Measurements from ENCODE around the gene ACVR1. TPM values are rescaled to one million over a fixed set of nuclear protein-coding genes. Genes with fewer than 3 reads are reported as not detected.

The ACVR1 gene
- total RNA-seq, 1 donor from 2014 or later: 36.3 TPM

GRCh38 chr2:157808421-157808820 is 67.7 kb downstream of the ACVR1 start:
- Mint-ChIP-seq H3K36me3 (ENCODE audit: unreplicated experiment) (no peaks in the 10 kb centered on the region), H3K9me3 (ENCODE audit: unreplicated experiment) (no peaks in the 10 kb centered on the region), H3K4me1 (ENCODE audit: low read depth, unreplicated experiment) (peaks cover 25% of the 10 kb centered on the region), H3K27ac (ENCODE audit: unreplicated experiment) (no peak overlapping the region), H3K27me3 (ENCODE audit: unreplicated experiment) (no peaks in the 10 kb centered on the region), H3K4me3 (ENCODE audit: unreplicated experiment) (no peak overlapping the region)
- no peak for TF ChIP-seq CTCF (IDR thresholded peaks at IDR 0.05; ENCODE audit: partially characterized antibody, unreplicated experiment)
- no peak for DNase-seq

- Mint-ChIP-seq H3K27me3 (ENCODE audit: unreplicated experiment) (no peaks in the 10 kb centered on the region), H3K36me3 (ENCODE audit: unreplicated experiment) (no peaks in the 10 kb centered on the region), H3K4me3 (ENCODE audit: unreplicated experiment) (no peak overlapping the region), H3K9me3 (ENCODE audit: unreplicated experiment) (no peaks in the 10 kb centered on the region), H3K27ac (ENCODE audit: unreplicated experiment) (peak overlapping the region; percentile 48), H3K4me1 (ENCODE audit: low read depth, unreplicated experiment) (peaks cover 25% of the 10 kb centered on the region)
- no peak for DNase-seq
- TF ChIP-seq CTCF (IDR thresholded peaks at IDR 0.05; ENCODE audit: partially characterized antibody, unreplicated experiment): no peak
Measured at GRCh38 chr2:157806426-157807077, 69.6 kb downstream of the ACVR1 start.

- Mint-ChIP-seq H3K27ac (ENCODE audit: unreplicated experiment) (no peak overlapping the region), H3K4me1 (ENCODE audit: low read depth, unreplicated experiment) (peaks cover 23% of the 10 kb centered on the region), H3K9me3 (ENCODE audit: unreplicated experiment) (no peaks in the 10 kb centered on the region), H3K36me3 (ENCODE audit: unreplicated experiment) (no peaks in the 10 kb centered on the region), H3K27me3 (ENCODE audit: unreplicated experiment) (no peaks in the 10 kb centered on the region), H3K4me3 (ENCODE audit: unreplicated experiment) (no peak overlapping the region)
- DNase-seq: no peak
- no peak for TF ChIP-seq CTCF (IDR thresholded peaks at IDR 0.05; ENCODE audit: partially characterized antibody, unreplicated experiment)
Measured at GRCh38 chr2:157805519-157805918, 70.6 kb downstream of the ACVR1 start.

- no peak for DNase-seq
- no peaks in the 10 kb centered on the region for H3K9me3 Mint-ChIP-seq (ENCODE audit: unreplicated experiment)
Measured at GRCh38 chr2:157804355-157804754, 71.8 kb downstream of the ACVR1 start.

More at GRCh38 chr2:157804355-157804754, 71.8 kb downstream of the ACVR1 start:
- Mint-ChIP-seq H3K4me3 (ENCODE audit: unreplicated experiment) (no peak overlapping the region), H3K4me1 (ENCODE audit: low read depth, unreplicated experiment) (peaks cover 20% of the 10 kb centered on the region), H3K27ac (ENCODE audit: unreplicated experiment) (no peak overlapping the region), H3K36me3 (ENCODE audit: unreplicated experiment) (no peaks in the 10 kb centered on the region), H3K27me3 (ENCODE audit: unreplicated experiment) (no peaks in the 10 kb centered on the region)
- TF ChIP-seq CTCF (IDR thresholded peaks at IDR 0.05; ENCODE audit: partially characterized antibody, unreplicated experiment): no peak

All from glutamatergic neuron (in vitro differentiated cells).